ENCODE results near the gene LETMD1. TPM values are rescaled to one million over a fixed set of nuclear protein-coding genes. Genes with fewer than 3 reads are reported as not detected.

The LETMD1 gene
- total and polyA plus RNA-seq, 2 experiments from 2014 or later: 23.9 to 52.8 TPM

DNA sequence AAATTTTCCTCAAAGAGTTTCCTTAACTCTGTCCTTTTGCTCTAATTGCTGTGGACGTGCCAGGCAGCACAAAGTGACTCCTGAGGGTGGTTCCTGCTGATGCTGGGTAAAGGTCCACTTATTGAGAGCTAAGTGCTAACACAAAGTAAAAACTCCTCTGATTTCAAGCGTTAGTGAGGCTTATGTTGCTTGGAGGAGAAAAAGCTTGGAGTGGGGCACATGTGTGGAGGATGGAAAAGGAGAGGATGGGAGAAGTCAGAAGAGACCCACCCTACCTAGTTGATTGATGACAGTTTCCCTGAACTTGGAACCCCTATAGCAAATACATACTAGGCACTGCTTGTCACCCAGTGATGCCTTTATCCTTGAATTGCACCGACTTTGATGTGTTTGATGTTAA is 11.8 kb upstream of the LETMD1 start:
- DNase-seq (ENCODE audit: low spot score): no peak
- 74% methylated on average over 3 of the region's 3 CpGs for WGBS (ENCODE audit: low lambda C conversion rate, missing lambda C conversion rate)
- H3K4me3 ChIP-seq: no peak overlapping the region
- H3K36me3 ChIP-seq (replicated peaks; ENCODE audit: insufficient read depth, low read depth): no peaks in the 10 kb centered on the region
- H3K9me2 ChIP-seq (replicated peaks; ENCODE audit: insufficient read depth): no peaks in the 10 kb centered on the region
- H3K27me3 ChIP-seq: no peaks in the 10 kb centered on the region
- no peak for TF ChIP-seq EZH2 (IDR thresholded peaks at IDR 0.05; ENCODE audit: borderline replicate concordance)
- TF ChIP-seq, protein P1, sequence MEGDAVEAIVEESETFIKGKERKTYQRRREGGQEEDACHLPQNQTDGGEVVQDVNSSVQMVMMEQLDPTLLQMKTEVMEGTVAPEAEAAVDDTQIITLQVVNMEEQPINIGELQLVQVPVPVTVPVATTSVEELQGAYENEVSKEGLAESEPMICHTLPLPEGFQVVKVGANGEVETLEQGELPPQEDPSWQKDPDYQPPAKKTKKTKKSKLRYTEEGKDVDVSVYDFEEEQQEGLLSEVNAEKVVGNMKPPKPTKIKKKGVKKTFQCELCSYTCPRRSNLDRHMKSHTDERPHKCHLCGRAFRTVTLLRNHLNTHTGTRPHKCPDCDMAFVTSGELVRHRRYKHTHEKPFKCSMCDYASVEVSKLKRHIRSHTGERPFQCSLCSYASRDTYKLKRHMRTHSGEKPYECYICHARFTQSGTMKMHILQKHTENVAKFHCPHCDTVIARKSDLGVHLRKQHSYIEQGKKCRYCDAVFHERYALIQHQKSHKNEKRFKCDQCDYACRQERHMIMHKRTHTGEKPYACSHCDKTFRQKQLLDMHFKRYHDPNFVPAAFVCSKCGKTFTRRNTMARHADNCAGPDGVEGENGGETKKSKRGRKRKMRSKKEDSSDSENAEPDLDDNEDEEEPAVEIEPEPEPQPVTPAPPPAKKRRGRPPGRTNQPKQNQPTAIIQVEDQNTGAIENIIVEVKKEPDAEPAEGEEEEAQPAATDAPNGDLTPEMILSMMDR (IDR thresholded peaks at IDR 0.05; ENCODE audit: poor library complexity): no peak
- TF ChIP-seq EZH2phosphoT487 (IDR thresholded peaks at IDR 0.05; ENCODE audit: low read depth, severe bottlenecking, unreplicated experiment): no peak
- H3K27ac ChIP-seq: no peak overlapping the region
- H4K20me1 ChIP-seq (ENCODE audit: insufficient read depth, poor library complexity, severe bottlenecking): no peaks in the 10 kb centered on the region
- no peaks in the 10 kb centered on the region for H3K79me2 ChIP-seq
- no peaks in the 10 kb centered on the region for H3K9me3 ChIP-seq (ENCODE audit: low read depth)
- no peak overlapping the region for H3K4me2 ChIP-seq
- H3K4me1 ChIP-seq (ENCODE audit: insufficient read depth): no peaks in the 10 kb centered on the region
- H2AFZ ChIP-seq: no peak overlapping the region

DNA sequence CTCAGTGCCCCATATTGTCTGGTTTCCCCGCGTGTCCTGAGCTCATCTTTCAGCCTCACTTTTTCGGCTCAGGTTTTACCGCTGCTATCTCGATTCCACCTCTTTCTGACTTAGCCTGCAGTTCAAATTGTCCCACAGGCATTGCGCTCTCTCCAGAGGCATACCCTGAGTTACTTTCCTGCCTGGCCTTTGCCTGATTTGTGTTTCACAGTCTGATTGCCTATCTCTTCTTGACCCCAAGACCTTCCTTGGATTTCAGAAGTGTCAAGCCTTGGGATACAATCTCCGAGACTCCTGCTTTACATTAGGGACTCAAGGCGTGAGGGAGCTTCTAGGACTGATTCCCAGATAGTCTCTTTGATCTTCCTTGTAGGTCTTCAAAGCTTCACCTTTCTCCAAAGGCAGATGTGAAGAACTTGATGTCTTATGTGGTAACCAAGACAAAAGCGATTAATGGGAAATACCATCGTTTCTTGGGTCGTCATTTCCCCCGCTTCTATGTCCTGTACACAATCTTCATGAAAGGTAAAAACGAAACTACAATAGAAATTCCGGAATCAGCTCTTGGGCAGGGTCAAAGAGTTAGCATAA is 629 bp downstream of the LETMD1 start:
- Histone ChIP-seq H3K27me3 (no peaks in the 10 kb centered on the region), H3K36me3 (replicated peaks; ENCODE audit: insufficient read depth, low read depth) (no peaks in the 10 kb centered on the region), H3K79me2 (peaks cover 32% of the 10 kb centered on the region), H3K9me3 (ENCODE audit: low read depth) (no peaks in the 10 kb centered on the region), H4K20me1 (ENCODE audit: insufficient read depth, poor library complexity, severe bottlenecking) (no peaks in the 10 kb centered on the region), H2AFZ (peak overlapping the region; percentile 74), H3K4me1 (ENCODE audit: insufficient read depth) (peaks cover 8% of the 10 kb centered on the region), H3K4me2 (peak overlapping the region; percentile 95), H3K9me2 (replicated peaks; ENCODE audit: insufficient read depth) (no peaks in the 10 kb centered on the region), H3K4me3 (peak overlapping the region; percentile 49), H3K27ac (peak overlapping the region; percentile 95)
- DNase-seq (ENCODE audit: low spot score): no peak
- WGBS (ENCODE audit: low lambda C conversion rate, missing lambda C conversion rate): 45% methylated on average over 14 of the region's 14 CpGs
- TF ChIP-seq, protein P1 (IDR thresholded peaks at IDR 0.05; ENCODE audit: poor library complexity): no peak
- TF ChIP-seq EZH2 (IDR thresholded peaks at IDR 0.05; ENCODE audit: borderline replicate concordance): no peak
- TF ChIP-seq EZH2phosphoT487 (IDR thresholded peaks at IDR 0.05; ENCODE audit: low read depth, severe bottlenecking, unreplicated experiment): no peak

DNA sequence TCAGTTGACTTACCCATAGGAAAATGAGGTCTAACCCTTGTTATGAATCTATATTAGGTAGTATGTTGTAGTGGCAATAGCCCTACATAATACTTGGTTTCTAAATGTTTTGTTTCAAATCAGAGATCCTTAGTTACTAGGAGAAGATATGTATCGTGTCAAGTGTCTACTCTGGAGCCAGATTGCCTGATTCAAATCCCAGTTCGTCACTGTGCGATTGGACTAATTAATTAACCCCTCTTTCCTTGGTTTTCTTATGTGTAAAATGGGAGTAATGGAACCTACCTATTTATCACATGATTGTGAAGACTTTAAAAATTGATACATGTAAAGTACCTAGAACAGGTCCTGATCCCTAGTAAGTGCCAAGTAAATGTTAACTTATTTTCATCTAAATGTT is 1.4 kb downstream of the LETMD1 start:
- H3K36me3 ChIP-seq (replicated peaks; ENCODE audit: insufficient read depth, low read depth): no peaks in the 10 kb centered on the region
- peak overlapping the region; percentile 95 for H3K4me2 ChIP-seq
- no peak overlapping the region for H2AFZ ChIP-seq
- peaks cover 32% of the 10 kb centered on the region for H3K79me2 ChIP-seq
- 92% methylated on average over 3 of the region's 3 CpGs for WGBS (ENCODE audit: low lambda C conversion rate, missing lambda C conversion rate)
- H3K9me3 ChIP-seq (ENCODE audit: low read depth): no peaks in the 10 kb centered on the region
- H3K4me3 ChIP-seq: peak overlapping the region; percentile 49
- H3K9me2 ChIP-seq (replicated peaks; ENCODE audit: insufficient read depth): no peaks in the 10 kb centered on the region
- TF ChIP-seq EZH2phosphoT487 (IDR thresholded peaks at IDR 0.05; ENCODE audit: low read depth, severe bottlenecking, unreplicated experiment): no peak
- no peak for TF ChIP-seq EZH2 (IDR thresholded peaks at IDR 0.05; ENCODE audit: borderline replicate concordance)
- TF ChIP-seq, protein P1 (IDR thresholded peaks at IDR 0.05; ENCODE audit: poor library complexity): no peak
- no peak for DNase-seq (ENCODE audit: low spot score)
- no peak overlapping the region for H3K27ac ChIP-seq
- no peaks in the 10 kb centered on the region for H3K27me3 ChIP-seq
- H3K4me1 ChIP-seq (ENCODE audit: insufficient read depth): peaks cover 8% of the 10 kb centered on the region
- no peaks in the 10 kb centered on the region for H4K20me1 ChIP-seq (ENCODE audit: insufficient read depth, poor library complexity, severe bottlenecking)
